Inferior parietal cortex (tissue), 1 donor: ENCODE results near the gene TNC.

Experiments used
- DNase-seq: peaks from one replicate; pipeline ENCODE4 v3.0.0-alpha.2; 2016; ENCODE audit errors: extremely low spot score

TNC gene

GRCh38 chr9:115117999-115118878 lies at the start of gene TNC:
Gene TNC, minus strand, starts transcription at chr9:115118157. Its CDS starts 27,139 bp downstream, at chr9:115091018.
- peak; percentile 22 for DNase-seq

- DNase-seq = no peak
Measured at GRCh38 chr9:115167175-115167574, 49.2 kb upstream of the TNC start.

DNA sequence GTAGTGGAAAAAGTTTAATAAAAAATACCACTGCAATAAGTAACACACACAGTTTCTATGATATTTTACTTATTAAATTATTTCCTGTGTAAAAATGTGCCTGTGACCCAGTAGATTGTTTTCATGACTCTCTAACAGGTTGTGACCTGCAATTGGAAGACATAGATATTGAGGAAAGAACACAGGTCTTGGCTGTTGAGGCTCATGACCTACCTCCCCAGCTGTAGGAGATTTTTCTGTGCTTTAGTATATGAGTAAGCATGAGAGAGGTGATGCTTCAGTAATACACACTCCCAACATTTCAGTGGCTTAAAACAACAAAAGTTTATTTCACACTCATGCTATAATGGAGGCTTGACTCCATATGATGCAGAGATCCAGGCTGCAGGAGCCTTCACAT lies 47.3 kb upstream of the TNC start:
- DNase-seq = no peak

DNA sequence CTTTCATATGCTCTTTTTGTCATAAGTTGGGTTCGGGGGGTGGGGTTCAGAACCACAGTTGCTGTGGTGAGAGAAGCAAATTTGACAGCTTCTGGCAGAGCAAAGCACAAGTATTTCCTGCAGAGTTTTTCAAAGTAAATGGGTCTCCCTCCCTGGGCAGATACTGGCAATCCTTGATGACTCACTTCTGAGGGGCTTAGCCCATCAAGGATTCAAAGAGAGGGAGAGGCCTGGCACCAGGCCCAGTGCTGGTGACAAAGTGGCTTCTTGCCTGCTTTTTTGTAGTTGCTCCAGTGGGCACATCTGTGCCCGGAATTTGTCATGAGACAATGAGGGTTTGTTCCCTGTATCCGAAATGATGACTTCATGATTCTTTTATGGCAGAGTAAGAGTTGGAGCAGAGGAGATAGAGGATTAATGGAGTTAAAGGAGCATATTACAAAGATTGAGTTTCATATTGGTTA lies 46.6 kb upstream of the TNC start:
- peak; percentile 70 for DNase-seq

- no peak for DNase-seq
Measured at GRCh38 chr9:115162946-115163345, 45.0 kb upstream of the TNC start.

- no peak for DNase-seq
Measured at GRCh38 chr9:115161446-115161845, 43.5 kb upstream of the TNC start.

- no peak for DNase-seq
Measured at GRCh38 chr9:115158661-115159481, 40.9 kb upstream of the TNC start.

DNA sequence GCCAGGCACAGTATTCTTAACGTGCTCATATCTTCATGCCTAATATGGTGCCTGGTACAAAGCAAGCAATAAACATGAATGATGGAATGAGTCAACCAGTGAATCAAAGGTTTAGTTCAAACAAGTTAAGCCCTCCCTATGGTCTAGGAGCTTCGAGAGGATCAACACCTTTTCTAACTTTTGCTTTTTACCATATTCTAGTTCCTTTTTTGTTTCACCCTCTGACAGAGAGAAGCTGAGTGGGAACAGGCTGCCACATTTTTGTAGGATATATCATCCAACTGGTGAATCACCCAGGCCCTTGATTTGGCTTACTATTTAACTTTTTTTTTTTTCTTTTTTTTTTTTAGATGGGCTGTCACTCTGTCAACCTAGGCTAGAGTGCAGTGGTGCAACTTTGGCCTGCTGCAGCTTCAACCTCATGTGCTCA lies 39.3 kb upstream of the TNC start:
- peak; percentile 12 for DNase-seq

DNA sequence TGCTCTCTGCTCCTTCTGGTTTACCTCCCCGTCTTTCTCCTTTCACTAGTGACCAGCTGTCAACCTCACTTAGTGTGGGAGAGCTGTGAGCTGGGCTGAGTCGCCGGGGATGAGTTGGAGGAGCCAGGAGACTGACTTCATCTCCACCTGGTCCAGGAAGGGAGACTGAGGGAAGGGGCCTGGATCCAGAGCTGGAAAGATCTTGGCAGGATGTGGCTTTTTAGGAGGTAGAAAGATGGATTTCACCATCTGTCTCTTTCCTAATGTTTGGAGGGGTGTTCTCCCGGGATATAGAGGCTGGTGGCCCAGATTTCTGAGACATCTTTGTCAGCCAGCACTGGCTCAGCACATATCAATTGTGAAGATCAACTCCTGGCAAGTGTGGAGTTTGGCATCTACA lies 37.1 kb upstream of the TNC start:
- DNase-seq = peak; percentile 27

GRCh38 chr9:115154617-115155016 lies 36.7 kb upstream of the TNC start:
- no peak for DNase-seq

GRCh38 chr9:115152281-115152820 lies 34.4 kb upstream of the TNC start:
- DNase-seq = no peak

DNA sequence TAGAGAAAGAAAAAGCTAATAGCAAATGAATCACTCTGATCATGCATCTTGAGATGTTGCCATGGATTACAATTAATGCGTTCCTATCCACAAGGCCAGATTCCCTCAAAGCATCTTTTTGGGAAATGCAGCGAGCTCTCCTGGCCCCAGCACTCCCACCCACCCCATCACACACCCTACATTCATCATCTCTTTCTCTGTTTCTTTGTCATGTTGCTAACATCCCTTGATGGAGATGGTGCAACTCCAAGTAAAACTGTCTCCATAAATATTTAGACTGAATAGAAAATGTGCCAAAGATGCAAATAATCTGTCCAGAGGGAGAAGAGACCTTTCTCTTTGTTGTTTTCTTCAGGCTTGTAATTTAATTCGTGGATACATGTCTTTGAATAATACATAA lies 30.8 kb upstream of the TNC start:
- no peak for DNase-seq

- DNase-seq = no peak
Measured at GRCh38 chr9:115146581-115147021, 28.6 kb upstream of the TNC start.

DNA sequence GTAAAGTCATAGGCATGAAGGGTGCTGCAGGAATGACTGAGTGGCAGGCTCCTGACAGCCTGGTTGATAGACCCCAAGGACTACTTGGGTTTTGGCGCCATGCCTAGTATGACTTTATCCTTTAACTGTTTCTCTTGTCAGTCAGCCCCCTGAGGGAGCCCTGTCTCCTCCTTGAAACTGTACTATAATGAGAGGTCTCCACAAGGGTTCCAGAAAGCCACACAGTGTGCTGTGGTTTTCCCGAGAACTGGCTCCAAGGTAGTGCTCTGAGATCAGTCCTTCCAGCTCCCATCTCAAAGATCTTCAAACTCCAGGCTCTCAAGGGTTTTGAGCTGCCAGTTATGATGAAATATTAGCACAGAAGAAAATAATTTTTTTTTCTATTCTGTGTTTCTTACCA lies 26.7 kb upstream of the TNC start:
- no peak for DNase-seq

DNA sequence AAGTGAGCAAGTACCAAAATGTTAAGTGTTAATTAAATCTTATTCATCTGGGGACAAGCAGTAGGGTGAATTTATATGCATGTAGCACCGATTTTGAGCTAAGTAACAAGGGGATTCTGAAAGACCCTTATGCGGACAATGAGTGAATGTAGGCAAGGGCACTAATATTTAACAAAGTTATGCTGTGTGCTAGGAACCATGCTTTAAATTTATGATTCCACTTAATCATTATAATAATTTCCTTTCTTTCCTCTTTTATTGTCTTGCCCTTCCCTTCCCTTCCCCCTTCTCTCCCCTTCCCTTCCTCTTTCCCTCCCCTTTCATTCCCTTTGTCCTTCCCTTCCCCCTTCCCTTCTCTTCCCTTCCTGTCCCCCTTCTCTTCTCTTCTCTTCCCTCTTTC lies 25.7 kb upstream of the TNC start:
- no peak for DNase-seq

DNA sequence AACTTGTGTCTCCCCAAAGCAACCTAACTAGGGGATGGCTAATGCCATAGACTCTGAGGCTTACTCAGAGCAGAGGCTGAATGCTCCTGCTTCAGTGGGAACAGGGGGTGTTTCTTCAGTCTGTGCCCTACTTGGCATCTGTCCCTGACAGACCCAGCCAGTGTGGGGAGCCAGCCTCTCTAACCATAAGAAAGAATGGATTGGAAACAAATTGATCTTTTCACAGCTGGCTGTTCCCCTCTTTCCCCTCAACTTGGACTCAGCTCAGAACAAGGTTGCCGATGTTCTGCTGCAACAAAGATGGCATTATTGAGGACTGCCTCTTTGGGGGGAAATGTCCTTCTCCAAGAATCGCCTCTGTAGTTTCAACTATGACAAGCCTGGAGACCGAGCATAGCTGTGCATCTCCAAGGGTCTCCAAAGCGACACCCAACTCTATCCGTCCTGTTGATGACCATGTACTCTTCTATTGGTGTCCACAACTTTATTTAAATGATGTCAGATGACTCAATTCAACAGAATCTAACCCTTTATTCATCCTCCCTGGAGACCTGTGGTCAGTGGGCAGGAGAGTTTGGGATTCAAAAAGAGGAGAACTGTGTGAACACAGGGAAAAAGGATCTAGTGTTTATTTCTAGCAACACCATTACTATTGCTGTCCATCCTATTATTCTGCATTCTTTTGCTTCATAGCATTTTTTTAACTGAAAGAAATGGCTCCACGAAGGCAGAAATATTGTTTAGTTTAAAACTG lies 24.7 kb upstream of the TNC start:
- DNase-seq = peak; percentile 50

DNA sequence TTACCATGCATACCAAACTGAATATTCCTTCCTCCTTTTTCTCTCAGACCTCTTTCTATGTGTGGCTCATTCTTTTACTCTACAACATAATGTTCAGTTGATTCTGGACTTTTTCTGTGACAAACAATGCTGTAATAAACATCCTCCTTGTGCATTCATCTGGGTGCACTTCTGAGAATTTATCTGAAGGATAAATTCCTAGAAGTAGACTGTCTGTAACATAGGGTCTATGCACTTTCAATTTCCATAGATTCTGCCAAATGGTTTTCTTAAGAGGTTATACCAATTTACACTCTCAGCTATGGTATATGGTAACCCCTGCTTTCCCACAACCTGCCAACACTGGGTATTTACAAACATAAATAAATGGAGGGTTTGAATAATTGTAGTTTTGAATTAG lies 24.1 kb upstream of the TNC start:
- no peak for DNase-seq

- DNase-seq = no peak
Measured at GRCh38 chr9:115141612-115142011, 23.7 kb upstream of the TNC start.

DNA sequence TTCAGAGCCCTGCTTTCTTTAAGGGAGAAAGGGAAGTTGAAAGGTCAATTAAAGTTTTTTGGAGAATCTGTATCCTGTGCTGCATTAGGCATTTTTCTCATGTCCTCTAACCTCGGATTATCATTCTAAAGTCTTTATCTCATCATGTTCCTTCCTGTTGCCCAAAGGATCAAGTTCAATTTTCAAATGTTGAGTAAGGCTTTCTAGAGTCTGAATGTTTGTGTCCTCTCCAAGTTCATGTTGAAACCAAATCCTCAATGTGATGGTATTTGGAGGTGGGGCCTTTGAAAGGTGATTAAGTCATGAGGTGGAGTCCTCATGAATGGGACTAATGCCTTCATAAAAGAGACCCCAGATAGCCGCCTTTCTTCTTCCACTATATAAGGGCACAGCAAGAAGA lies 20.2 kb upstream of the TNC start:
- no peak for DNase-seq

- DNase-seq = no peak
Measured at GRCh38 chr9:115137526-115137925, 19.6 kb upstream of the TNC start.
